Subcutaneous adipose tissue (tissue), 4 donors: ENCODE measurements around the gene GOLGA8T. TPM values are rescaled to one million over a fixed set of nuclear protein-coding genes. Genes with fewer than 3 reads are reported as not detected.
"Not testable (repeated sequence)": the region's sequence is repeated elsewhere in the genome, so short reads cannot be mapped to it uniquely, and the experiment has no call there.

Experiments
- small RNA-seq: library from RNA; depleted of rRNA; stranded (forward); fragments of <200 nt; gene quantifications from one replicate; pipeline ENCODE3, GENCODE V24; 2016
- total RNA-seq, 4 donors: library from RNA; depleted of rRNA; stranded (reverse); fragments of >200 nt; gene quantifications; one replicate each; pipeline ENCODE4 v1.1.0, GENCODE V29; 2016
- TF ChIP-seq, protein P1 (sequence below): fragments of 450-650 bp; IDR thresholded peaks from one replicate; pipeline ENCODE4 v1.5.1; 2016; ENCODE audit warnings: low read depth, mild to moderate bottlenecking, control low read depth, antibody characterized with exemption, moderate library complexity

Gene GOLGA8T, protein sequence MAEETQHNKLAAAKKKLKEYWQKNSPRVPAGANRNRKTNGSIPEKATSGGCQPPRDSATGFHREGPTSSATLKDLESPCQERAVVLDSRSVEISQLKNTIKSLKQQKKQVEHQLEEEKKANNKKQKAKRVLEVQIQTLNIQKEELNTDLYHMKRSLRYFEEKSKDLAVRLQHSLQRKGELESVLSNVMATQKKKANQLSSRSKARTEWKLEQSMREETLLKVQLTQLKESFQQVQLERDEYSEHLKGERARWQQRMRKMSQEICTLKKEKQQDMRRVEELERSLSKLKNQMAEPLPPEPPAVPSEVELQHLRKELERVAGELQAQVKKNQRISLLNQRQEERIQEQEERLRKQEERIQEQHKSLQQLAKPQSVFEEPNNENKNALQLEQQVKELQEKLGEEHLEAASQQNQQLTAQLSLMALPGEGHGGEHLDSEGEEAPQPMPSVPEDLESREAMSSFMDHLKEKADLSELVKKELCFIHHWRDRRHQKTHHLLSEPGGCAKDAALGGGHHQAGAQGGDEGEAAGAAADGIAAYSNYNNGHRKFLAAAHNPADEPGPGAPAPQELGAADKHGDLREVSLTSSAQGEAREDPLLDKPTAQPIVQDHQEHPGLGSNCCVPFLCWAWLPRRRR
- not detected for total RNA-seq

DNA sequence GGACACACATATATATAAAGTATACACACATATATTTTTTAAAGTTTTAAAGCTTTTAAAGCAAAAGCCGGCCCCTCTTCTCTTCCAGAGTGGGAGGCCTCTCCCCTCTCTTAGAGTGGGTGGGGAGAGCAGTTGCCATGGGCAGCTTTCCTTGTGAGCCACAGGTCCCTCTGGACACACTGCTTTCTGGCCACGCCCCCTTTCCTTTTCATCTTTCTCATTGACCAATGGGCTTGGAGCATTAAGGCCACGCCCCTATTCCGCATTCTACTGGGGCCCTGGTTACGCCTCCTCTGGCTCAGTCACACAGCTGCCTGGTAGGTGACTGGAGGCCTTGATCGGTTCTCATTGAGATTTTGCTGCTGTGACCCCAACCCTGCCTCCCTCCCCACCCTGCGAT lies at the start of gene GOLGA8T:
GOLGA8T (plus strand) TSS at position 301 of the 400 bp plus-strand sequence; CDS start at position 399, 98 bp downstream.
- TF ChIP-seq, protein P1, sequence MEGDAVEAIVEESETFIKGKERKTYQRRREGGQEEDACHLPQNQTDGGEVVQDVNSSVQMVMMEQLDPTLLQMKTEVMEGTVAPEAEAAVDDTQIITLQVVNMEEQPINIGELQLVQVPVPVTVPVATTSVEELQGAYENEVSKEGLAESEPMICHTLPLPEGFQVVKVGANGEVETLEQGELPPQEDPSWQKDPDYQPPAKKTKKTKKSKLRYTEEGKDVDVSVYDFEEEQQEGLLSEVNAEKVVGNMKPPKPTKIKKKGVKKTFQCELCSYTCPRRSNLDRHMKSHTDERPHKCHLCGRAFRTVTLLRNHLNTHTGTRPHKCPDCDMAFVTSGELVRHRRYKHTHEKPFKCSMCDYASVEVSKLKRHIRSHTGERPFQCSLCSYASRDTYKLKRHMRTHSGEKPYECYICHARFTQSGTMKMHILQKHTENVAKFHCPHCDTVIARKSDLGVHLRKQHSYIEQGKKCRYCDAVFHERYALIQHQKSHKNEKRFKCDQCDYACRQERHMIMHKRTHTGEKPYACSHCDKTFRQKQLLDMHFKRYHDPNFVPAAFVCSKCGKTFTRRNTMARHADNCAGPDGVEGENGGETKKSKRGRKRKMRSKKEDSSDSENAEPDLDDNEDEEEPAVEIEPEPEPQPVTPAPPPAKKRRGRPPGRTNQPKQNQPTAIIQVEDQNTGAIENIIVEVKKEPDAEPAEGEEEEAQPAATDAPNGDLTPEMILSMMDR: not testable (repeated sequence)

Small RNA genes within 50 kb of the gene (small RNA-seq; reads per million reads assigned to genes)
- gene AC120045.2 (not detected), gene RF00096 (not detected), gene RN7SL469P (not detected), gene RN7SL673P (not detected)

Other genes with a start within 250 kb of the GOLGA8T start
- gene GOLGA8J, start 52.1 kb upstream of the GOLGA8T start, total RNA-seq: 1 to 10 TPM in 1 of 4 donors, under 1 TPM in 1, not detected in 2; 0.51 to 3.8 TPM